ENCODE measurements around the gene GUCA2A.

GRCh38 chr1:42118125-42118524 lies 46.4 kb downstream of the GUCA2A start:
- TF ChIP-seq CTCF (conservative IDR thresholded peaks at IDR 0.05) (no peak), EZH2 (IDR thresholded peaks at IDR 0.05; ENCODE audit: low read depth) (no peak)

Measured in PC-9 (cell line).